HG02852 (cell line): ENCODE data around the gene PIM2.

Source experiments
- ATAC-seq: cut with Tn5 transposase; IDR thresholded peaks from one replicate; pipeline ENCODE4 v1.9.1; 2021; ENCODE audit warnings: mild to moderate bottlenecking, moderate library complexity; ENCODE audit not compliant: unreplicated experiment

Gene PIM2

DNA sequence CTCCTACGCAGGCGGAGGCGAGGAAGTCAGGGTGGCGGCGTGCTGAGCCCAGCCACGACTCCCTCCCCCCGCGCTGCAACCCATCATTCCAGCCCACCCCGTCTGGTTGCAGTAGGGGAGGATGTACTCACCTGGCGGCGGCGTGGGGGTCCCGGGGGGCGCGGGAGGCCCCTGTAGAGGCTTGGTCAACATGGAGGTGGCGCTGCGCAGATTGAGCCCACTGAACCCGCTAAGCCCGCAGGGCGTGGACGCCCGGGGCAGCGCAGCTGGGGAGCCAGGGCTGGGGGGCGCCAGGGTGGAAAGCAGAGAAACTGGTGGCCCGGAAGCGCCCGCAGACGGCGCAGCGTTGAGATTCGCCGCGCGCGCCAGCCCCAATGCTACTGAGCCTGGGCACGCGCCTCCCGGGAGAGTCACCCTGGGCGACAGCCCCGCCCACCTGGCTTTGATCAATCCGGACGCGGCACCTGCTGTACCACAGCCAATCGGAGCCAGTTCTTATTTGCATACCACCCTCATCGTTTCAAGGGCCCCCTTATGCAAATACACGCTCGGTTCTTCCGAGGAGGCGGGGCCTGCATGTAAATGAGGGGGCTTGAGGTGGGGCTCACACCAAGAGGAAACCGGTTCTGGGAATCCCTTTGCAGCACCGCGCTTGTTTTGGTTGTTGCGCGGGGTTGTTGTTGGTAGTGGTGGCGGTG is at the start of gene PIM2:
PIM2 (minus strand) TSS at position 382 of the 698 bp plus-strand sequence; CDS start at position 192, 190 bp downstream.
- ATAC-seq, result peak; percentile 74

DNA sequence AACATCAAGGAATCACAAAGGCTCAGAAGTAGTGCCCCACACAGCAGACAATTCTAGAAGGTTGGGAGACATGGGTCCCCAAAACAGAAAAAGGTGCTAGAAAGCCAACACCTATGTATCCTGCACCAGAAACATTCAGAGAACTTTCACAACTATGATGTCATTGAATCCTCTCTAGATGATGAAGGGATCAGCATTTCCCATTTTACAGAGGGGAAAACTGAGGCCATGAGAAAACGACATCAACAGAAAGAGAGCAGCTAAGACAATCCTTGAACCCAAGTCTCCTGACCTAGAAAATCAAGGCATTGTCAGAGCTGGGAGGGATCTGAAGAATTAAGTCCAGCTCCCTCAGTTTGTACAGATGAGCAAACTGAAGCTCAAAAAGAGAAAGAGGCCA is 49.6 kb upstream of the PIM2 start:
- ATAC-seq, result no peak

DNA sequence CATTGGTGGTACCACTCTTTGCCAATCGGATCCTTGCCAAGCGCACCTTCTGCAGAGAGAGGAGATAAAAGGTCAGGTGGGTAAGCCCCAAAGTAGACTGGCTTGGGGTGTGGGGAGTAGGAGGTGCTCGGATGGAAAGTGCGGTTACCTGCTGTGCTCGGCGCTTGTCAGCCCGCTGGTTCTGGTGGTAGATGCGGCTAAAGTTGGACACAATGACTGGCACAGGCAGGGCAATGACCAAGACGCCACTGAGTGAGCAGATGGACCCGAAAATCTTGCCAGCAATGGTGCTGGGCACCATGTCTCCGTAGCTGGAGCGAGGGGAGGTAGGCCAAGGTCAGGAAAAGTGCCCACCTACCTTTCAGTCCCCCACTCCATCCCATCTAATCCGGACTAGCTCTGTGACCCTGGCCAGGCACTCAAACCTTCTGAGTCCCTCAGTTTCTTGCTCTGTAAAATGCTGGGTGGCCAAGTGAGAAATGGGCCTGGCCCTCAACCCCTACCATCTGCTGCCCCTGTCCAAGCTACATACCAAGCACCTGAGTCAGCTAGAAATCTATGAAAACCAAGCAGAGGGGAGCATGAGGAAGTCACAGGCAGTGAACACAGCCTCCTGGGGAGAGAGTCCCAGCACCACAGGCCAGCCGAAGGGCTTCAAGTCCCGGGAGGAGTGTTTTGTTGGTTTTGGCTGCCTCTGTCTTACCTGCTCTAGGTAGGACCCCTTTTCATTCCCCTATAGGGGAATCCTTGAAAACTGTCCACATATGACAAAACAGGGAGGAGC is 48.2 kb upstream of the PIM2 start:
- ATAC-seq, result no peak

DNA sequence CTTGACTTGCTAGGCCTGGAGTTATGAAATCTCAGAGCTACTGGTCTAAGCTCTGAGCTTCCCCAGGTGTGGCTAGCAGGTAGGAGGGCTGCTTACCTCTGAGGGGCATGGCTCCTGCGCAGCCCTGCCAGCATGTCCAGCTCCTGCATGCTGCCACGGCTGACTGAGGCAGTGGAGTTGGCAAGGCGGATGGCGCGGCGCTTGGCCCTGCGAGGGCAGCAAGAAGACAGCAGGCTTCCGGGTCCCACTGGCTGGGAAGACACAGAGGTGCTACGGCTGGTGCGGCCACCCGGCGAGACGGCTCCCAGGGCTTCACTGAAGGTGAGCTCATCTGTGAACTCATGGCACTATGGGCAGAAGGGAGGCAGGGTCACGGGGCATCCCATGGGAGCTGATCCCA is 47.1 kb upstream of the PIM2 start:
- ATAC-seq, result no peak

GRCh38 chrX:48961585-48962091 is 42.8 kb upstream of the PIM2 start:
- ATAC-seq, result no peak

- no peak for ATAC-seq
Measured at GRCh38 chrX:48960291-48960690, 41.5 kb upstream of the PIM2 start.

- no peak for ATAC-seq
Measured at GRCh38 chrX:48958635-48959094, 39.8 kb upstream of the PIM2 start.

GRCh38 chrX:48957827-48958634 is 39.2 kb upstream of the PIM2 start:
- peak; percentile 77 for ATAC-seq

DNA sequence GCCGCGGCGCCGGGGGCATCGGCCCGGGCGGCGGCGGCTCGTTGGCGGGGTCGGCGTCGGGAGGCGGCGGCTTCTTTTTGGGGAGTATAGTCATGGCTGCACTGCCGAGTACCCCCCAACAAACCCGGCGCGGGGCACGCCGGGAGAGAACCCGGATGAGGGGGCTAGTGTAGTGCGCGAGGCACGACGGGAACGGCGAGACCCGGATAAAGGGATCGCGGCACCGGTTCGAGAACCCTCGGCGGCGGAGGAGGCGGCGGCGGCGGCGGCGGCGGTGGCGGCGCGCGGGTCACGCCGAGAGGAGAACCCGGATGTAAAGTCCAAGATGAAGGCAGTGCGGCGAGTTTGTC is 38.6 kb upstream of the PIM2 start, which contains the start of gene OTUD5:
OTUD5 (minus strand) TSS at position 131 of the 350 bp plus-strand sequence; CDS start at position 94, 37 bp downstream.
- ATAC-seq, result peak; percentile 39

DNA sequence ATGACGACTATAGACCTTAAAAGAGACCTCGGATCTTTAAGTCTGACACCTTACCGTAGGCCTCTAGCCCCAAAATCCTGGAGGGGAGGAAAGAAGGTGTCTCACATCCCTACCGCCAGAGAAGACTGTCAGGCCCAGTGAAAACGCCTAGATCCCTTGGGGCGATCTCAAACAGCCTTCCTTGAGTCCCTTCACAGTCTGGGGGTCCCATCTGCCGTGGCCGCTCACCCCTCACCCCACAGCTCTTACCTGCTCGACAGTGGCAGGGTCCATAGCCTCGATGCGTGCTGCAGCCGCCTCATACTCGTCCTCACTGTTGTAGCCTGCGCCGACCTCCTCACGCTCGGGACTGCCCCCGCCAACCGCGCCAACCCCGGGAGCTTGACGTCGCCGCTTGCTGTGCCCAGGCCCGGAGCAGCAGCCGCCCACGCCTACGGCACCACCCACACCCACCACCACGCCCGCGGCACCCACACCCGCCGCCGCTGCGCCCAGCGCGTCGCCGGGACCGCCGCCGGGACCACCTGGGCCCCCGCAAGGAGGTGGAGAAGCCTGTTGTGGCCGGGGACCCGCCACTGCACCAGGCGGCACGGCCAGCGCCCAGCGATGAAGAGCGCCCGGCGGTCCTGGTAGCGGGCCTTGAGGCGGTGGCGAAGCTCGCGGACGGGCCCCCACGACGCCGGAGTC is 38.0 kb upstream of the PIM2 start:
- no peak for ATAC-seq

- no peak for ATAC-seq
Measured at GRCh38 chrX:48948589-48948988, 29.8 kb upstream of the PIM2 start.

GRCh38 chrX:48945517-48946348 is 26.9 kb upstream of the PIM2 start:
- ATAC-seq, result peak; percentile 67

DNA sequence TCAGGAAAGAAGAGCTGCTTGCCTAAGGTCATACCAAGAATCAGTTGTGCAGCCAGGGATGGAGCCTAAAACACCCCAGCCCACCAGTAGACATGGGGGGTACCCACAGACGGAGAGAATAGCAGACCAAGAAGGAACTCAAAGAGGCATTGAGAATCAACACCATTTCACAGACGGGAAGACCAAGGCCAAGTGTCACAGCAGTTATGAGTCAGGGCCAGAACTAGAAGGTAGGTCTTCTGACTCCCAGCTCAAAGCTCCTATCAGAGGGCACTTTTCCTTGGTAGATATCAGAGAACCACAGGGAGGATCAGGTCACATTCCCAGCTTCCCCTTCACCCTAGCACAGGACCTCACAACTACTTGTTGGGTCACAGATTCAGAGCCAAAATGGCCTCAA is 24.1 kb upstream of the PIM2 start:
- ATAC-seq, result no peak

DNA sequence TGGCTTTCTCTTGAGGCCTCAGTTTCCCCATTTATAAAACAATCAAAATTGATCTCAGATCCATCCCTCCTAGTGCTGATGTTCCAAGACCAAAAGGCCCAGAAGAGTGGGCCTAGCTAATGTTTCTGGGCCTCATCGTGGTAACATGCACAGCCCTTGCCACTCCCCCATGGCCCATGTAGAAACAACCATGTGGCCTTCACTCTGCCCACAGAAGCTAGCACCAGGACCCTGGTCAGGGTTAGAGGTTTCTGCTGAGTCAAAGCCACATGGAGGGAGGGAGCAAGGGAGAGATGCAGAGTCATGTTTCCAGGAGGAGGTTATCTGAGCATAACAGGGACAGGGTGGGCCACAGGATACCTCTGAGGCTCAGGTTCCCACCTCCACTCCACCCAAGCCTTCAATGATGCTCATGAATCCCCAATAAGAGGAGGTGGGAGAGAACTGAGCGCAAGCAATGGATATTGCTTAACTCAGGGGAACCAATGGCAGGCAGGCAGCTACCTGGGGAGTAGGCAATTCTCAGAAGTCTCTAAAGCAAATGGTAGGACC is 21.7 kb upstream of the PIM2 start:
- no peak for ATAC-seq

GRCh38 chrX:48939524-48940228 is 20.9 kb upstream of the PIM2 start:
- no peak for ATAC-seq

- peak; percentile 57 for ATAC-seq
Measured at GRCh38 chrX:48938721-48939425, 20.0 kb upstream of the PIM2 start.

DNA sequence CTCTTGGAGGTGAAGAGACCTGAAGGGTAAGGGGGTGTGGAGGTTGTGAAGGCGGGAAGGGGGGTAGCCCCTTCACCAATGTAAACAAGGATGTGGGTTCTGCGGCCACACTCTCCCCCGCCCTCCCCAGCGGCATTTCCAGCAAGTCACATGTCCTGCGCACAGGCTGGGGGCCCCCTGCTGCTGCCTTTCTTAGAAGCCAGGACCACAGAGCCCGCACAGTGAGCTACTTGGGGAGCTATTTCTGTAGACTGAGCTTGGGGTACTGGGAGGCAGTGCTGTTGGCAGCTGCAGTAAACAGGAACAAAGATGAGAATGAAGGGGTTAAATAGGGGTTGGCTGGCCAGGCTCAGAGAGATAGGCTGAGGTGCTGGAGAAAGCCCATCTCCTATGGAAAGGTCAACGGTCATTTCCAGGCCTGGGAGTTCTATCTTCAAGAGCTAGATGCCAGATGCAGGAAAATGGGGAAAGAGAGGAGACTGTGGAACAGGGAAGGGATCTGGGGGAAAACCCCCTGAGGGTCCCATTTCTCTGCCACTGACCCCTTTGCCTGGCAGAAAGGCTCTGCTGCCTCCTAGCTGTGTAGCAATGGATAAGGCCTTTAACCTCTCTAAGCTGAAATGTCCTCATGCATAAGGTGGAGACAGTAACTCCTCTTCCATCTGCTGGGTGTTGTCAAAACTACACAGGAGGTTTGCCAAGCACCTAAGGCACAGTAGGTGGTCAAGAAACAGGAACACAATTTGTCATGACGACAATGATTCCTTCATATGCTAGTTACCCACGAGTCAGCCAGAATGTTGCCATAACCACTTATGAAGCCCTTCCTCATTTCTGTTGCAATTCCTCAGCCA is 18.5 kb upstream of the PIM2 start:
- ATAC-seq, result peak; percentile 60
